Peyer's patch (tissue), 4 donors: ENCODE data around the gene SGPP1.

Experiments
- POLR2A ChIP-seq, 2 donors: fragments of 450-650 bp; IDR thresholded peaks; one replicate each; pipeline ENCODE4 v1.5.1; 2017; ENCODE audit warnings: antibody characterized with exemption in 2 of 2, mild to moderate bottlenecking in 2 of 2, moderate library complexity in 2 of 2
- TF ChIP-seq, protein P1 (sequence below), 6 experiments: fragments of 450-650 bp in 4 of 6; fragments of 200-600 bp in 2 of 6; sonication (generic) in 1 of 6; IDR thresholded peaks; one replicate each; pipeline ENCODE4 v1.5.1; 2017 to 2019; ENCODE audit warnings: antibody characterized with exemption in 6 of 6, mild to moderate bottlenecking in 3 of 6, moderate library complexity in 1 of 6

DNA sequence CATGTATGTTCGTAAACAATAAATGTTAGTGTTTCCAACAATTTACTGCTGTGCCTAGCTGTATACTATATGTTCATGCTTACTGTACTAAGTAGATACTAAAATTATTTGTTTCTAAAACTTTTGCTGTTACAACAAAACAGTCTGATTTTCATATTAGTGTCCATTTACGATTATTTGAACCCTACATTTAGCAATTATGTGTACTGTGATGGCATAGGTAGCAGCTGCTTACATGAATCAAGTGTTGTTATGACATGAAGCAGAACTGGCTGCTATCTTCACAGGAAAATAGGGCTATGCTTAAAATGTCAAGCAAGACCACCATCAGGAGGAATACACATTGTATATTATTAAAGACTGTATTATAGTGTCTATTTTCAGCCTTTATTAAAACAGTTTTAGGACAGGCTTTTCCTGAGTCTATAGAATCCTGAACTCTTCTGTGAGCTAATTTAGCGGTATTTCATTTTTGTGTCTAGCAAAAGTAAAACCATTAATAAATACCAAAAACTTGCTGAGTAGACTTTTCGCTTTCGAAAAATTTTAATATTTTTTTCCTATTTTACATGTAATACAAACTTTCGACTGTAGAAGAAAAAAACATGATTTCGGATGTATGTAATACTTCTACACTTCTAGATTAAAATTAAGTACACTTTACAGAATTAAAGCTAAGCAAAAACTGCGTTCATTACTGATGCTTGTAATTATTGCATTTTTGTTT lies 85.0 kb downstream of the SGPP1 start:
- TF ChIP-seq, protein P1, sequence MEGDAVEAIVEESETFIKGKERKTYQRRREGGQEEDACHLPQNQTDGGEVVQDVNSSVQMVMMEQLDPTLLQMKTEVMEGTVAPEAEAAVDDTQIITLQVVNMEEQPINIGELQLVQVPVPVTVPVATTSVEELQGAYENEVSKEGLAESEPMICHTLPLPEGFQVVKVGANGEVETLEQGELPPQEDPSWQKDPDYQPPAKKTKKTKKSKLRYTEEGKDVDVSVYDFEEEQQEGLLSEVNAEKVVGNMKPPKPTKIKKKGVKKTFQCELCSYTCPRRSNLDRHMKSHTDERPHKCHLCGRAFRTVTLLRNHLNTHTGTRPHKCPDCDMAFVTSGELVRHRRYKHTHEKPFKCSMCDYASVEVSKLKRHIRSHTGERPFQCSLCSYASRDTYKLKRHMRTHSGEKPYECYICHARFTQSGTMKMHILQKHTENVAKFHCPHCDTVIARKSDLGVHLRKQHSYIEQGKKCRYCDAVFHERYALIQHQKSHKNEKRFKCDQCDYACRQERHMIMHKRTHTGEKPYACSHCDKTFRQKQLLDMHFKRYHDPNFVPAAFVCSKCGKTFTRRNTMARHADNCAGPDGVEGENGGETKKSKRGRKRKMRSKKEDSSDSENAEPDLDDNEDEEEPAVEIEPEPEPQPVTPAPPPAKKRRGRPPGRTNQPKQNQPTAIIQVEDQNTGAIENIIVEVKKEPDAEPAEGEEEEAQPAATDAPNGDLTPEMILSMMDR (IDR thresholded peaks at IDR 0.05): peak in 1 of 6 experiments; percentile 2
- TF ChIP-seq POLR2A (IDR thresholded peaks at IDR 0.05): no peak
